ENCODE measurements around the gene BPI.
A peak's percentile ranks its signal among the peaks of the same experiment; 100 is the strongest.
"Not testable (repeated sequence)": the region's sequence is repeated elsewhere in the genome, so short reads cannot be mapped to it uniquely, and the experiment has no call there.

Gene BPI

DNA sequence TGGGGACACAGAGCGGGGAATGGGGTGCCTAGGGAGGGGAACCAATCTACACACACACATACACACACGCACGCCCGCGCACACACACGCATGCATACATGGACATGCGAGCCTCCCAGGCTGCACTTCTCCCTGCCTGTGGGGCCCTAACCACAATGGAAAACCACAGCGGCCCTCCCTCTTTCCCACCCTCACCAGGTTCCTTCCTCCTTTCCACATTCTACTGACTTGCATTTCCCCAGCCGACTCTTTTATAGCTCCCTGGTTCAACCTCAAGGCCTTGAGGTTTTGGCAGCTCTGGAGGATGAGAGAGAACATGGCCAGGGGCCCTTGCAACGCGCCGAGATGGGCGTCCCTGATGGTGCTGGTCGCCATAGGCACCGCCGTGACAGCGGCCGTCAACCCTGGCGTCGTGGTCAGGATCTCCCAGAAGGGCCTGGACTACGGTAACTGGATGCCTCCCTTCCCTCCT, at the start of gene BPI:
Gene BPI, plus strand, starts transcription at position 249 of the 472 bp plus-strand sequence. Its CDS starts 68 bp downstream, at position 317.
- DNase-seq: peak; percentile 98

DNA sequence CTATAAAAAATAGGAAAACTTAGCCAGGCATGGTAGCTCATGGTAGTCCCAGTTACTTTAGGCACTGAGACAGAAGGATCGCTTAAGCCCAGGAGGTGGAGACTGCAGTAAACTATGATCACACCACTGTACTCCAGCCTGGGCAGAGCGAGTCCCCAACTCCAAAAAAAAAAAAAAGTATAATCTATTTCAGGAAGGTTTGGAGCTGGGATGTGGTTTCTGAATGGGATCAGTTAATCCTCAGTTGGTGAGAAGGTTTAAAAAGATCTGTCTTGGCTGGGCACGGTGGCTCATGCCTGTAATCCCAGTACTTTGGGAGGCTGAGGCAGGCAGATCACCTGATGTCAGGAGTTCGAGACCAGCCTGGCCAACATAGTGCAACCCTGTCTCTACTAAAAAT, 49.3 kb upstream of the BPI start:
- not testable (repeated sequence) for DNase-seq

DNA sequence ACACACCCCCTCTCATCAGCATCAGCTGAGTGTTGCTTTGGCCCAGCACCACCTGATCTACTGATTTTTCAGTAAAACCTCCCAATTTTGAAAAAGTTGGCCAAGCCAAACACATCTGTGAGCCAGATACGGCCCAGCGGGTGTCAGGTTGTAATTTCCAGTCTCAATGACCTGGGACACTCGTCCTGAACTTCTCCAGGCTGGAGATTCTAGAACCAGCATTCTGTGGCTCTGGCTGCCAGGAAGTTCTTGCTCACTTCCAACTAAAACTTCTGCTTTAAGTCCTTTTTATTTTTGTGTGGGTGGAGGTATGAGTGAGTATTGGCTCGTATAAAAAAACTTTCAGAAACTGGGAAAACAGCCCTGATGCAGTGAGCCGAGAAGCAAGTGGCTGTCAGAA, 48.6 kb upstream of the BPI start:
- no peak for DNase-seq

- no peak for DNase-seq
Measured at GRCh38 chr20:38256021-38256420, 47.9 kb upstream of the BPI start.

DNA sequence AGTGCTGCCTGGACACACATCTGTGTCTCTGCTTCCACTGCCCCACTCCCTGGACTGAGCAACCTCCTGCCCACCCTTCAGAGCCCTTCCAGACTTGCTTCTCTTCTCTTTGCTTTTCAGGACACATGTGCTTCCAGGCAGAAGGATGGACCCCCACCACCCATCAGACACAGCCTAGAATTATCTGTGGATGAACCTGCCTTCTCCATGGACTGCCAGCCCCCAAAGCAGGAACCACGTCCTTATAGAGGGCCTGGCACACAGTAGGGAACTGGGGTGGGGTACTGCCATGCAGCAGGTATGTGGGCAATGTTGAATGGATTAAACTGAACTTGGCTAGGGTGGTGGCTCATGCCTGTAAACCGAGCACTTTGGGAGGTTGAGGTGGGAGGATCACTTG, 47.0 kb upstream of the BPI start:
- DNase-seq: no peak

GRCh38 chr20:38258545-38259215, 45.3 kb upstream of the BPI start:
- DNase-seq: no peak

DNA sequence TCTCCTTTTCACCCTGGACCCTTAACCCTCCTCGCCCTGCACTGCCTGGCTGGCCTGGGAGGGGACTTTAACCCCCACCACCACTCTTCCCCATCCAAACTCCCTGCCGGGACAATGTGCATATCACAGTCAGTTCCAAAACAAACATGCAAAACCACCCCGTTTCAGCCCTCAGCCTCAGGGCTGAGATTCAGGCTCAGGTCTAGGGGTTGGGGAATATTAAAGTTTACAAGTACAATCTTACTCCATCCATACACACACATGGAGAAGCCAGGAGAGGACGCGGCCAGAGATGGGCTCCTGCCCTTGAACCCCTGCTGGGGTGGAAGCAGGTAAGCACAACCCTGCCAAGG, 44.0 kb upstream of the BPI start:
- no peak for DNase-seq

DNA sequence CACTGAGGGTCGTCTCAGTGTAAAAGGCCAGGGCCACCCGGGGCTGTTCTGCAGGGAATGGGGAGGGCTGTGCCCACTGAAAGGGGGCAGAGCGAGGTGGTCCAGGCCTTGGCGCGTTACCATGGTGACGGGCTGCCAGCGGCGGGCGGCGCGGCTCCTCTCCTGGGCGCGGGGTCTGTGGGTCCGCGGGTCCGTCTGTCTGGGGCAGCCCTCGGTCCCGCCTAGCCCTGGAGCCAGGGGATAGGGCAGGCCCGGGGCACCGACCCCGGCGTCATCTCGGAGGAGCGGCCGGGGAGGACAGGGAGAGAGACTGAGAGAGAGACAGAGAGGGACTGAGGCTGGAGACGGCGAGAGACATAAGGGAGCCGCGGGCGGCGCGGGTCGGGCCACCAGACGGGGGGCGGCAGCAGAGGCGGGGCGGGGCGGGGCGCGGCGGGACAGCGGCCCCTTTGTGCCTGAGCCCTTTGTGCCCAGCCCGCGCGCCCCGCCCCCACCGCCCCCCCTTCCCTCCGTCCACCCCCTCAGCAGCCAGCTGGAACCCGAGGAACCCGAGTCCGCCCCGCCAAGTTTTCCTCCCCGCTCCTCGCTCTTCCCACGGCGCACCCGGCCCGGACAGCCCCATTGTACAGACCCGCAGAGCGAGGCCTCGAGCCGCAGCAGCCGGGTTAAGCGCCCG, 43.4 kb upstream of the BPI start, which contains the start of gene KIAA1755:
Gene KIAA1755, minus strand, starts transcription at position 358 of the 676 bp plus-strand sequence. Its CDS starts 235 bp downstream, at position 123.
- no peak for DNase-seq

DNA sequence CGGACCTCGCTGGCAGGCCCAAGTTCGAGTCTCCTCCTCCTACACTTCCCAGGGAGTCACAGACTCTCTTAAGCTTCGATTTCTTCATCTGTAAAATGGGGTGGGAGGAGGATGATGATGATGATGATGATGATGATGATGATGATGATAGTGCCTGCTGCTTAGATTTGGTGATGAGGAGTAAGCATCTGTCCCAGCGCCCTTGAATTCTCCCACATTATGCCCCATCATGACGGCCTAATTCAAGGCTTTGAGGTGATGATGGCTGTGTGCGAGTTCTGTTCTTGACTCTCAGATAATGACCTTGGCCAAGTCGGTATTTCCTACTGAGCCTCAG, 42.9 kb upstream of the BPI start:
- DNase-seq: no peak

GRCh38 chr20:38262931-38263330, 41.0 kb upstream of the BPI start:
- no peak for DNase-seq

GRCh38 chr20:38266426-38266825, 37.5 kb upstream of the BPI start:
- DNase-seq: no peak

- DNase-seq: no peak
Measured at GRCh38 chr20:38267296-38267695, 36.7 kb upstream of the BPI start.

- no peak for DNase-seq
Measured at GRCh38 chr20:38267901-38268514, 35.9 kb upstream of the BPI start.

DNA sequence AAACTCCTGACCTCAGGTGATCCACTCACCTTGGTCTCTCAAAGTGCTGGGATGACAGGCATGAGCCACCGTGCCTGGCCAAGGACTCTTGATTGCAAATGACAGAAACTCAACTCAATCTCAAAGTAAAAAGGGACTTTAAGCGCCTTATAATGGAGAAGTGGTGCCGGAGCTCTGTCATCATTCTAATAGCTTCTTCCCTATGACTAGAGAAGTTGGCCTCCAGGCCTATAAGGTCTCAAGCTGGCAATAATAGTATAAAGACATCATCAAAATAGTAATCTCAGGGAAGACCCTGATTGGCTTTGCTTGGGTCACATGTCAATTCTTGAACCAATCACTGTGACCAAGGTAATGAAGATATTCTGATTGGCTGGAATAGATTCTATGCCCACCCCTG, 34.9 kb upstream of the BPI start:
- no peak for DNase-seq

- DNase-seq: no peak
Measured at GRCh38 chr20:38269715-38270114, 34.2 kb upstream of the BPI start.

- no peak for DNase-seq
Measured at GRCh38 chr20:38270869-38271605, 32.9 kb upstream of the BPI start.

DNA sequence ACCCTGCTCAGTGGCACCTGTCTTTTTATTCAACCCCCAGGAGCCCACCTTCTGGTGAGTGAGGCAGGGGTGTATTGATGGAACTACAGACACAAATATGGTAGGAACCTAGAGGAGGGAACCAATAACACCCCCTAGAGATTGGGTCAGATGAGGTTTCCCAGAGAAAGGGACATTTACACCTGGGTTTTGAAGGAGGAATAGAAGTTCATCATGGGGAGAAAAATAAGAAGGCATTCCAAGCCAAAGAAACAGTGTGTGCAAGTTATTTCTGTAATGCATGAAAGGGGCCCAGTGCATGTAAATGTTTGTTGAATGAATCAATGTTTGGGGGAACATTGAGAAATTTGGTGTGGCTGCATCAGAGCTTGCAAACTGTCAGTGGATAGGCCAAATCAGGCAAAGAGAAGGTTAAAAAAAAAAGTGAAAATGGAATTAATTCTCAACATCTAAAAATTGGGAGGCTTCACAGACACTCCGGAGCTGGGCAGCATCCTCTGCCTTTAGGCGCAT, 32.3 kb upstream of the BPI start:
- no peak for DNase-seq

DNA sequence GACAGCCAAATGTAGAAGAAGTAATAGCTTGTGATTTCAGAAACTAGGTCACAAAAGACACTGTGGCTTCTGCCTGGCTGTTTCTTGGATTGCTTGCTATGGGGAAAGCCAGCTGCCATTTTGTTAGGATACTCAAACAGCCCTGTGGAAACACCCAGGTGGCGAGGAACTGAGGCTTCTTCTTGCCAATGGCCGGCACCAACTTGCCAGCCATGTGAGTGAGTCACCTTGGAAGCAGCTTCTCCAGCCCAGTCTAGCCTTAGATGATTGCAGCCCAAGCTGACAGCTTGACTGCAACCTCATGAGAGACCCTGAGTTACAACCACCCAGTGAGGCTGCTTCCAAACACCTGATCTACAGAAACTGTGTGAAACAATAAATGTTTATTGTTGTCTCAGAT, 31.6 kb upstream of the BPI start:
- no peak for DNase-seq

GRCh38 chr20:38272961-38273360, 31.0 kb upstream of the BPI start:
- no peak for DNase-seq

DNA sequence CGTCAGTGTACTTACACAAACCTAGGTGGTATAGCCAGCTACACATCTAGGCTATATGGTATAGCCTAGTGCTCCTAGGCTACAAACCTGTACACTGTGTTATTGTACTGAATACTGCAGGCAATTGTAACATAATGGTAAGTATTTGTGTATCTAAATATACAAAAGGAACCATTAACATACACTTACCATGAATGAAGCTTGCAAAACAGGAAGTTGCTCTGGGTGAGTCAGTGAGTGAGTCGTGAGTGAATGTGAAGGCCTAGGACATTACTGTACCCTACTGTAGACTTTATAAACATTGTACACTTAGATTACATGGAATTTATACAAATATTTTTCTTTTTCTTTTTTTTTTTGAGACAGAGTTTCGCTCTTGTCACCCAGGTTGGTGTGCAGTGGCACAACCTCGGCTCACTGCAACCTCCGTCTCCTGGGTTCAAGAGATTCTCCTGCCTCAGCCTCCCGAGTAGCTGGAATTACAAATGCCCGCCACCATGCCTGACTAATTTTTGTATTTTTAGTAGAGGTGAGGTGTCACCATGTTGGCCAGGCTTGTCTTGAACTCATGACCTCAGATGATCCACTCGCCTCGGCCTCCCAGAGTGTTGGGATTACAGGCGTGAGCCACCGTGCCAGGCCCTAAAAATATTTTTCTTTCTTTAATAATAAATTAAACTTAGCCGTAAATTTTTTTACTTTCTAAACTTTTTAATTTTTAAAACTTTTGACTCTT, 28.0 kb upstream of the BPI start:
- DNase-seq: peak; percentile 50

- no peak for DNase-seq
Measured at GRCh38 chr20:38277285-38277684, 26.7 kb upstream of the BPI start.

- no peak for DNase-seq
Measured at GRCh38 chr20:38277691-38278090, 26.3 kb upstream of the BPI start.

DNA sequence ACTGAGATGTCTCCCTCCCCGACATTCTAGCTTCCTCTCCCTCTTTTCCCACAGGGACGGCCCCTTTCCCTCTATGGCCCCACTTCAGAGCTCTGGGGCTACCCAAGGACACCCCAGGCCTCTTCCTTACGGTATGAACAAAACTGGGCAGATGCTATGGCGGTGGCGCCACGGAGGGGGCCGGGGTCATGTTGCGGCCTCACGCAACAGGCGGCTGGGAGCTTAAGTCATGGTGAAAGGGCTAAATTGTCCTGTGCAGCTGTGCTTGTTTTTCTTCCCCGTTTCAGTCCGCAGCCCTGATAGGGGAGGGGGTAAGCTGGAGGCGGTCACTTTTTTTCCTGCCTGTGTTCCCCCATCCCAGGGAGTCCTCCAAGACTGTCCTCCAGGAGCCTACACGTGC, 25.8 kb upstream of the BPI start:
- DNase-seq: no peak

Data from GF-D8 (cell line).